ENCODE results near the gene EXOC3.

EXOC3 gene

DNA sequence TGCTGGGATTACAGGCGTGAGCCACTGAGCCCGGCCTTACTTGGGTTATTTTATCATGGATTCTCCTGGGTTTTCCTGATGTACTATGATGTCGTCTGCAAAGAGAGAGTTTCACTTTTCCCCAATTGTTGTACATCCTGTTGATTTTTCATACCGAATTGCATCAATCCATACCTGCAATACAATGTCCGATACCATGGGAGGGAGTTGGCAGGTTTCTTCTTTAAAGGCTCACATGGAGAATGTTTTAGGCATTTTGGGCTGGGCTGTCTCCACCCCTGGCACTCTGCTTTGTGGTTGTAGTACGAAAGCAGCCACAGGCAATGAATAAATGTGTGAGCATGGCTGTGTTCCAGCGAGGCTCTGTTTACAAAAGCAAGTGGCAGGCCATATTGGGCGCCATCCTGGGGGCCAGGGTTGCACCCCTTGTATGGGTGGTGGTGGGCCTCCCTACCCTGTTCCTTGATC, 35.1 kb upstream of the EXOC3 start:
- DNase-seq: peak; percentile 6

DNA sequence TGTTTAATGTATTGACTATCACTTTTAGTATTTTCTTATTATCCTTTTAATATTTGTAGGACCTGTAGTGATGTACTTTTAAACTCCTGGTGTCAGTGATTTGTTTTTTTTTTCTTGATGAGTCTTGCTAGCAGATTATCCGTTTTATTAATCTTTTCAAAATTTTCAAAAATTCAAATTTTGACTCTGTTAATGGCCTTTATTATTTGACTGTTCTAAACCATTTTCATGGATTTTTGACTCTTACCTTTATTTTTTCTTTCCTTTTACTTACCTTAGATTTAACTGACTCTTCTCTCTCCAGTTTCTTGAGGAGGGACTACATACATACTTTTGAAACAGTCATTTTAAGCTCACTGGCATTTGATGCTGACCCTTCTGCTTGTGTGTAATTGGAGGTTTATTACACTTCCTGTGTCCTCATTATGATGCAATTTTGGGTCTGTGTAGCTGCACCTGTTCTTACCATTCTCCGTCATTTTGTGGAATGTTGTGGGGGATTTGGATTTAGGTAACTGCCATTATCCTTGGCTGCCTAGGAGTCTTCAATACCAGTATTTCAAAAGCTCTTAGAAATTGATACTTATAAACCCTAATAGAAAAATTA, 32.0 kb upstream of the EXOC3 start:
- no peak for DNase-seq

DNA sequence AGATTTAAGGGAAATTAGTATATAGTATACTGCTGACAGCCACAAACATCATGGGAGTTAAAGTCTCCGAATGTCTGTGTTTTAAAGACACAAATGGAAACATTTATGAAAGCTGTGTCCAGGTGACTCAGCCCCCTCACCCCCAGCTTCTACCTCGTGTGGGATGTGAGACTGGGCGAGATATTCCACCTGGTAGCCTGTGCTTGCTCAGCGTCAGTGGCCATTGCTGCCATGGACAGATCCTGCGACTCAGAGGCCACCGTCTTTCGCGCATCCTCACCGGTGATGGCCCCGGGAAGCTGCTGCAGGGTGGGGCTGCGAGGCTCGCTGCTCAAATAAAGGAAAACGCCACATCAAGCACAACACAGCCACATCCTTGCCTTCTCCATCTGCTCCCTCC, 31.2 kb upstream of the EXOC3 start:
- peak; percentile 12 for DNase-seq

DNA sequence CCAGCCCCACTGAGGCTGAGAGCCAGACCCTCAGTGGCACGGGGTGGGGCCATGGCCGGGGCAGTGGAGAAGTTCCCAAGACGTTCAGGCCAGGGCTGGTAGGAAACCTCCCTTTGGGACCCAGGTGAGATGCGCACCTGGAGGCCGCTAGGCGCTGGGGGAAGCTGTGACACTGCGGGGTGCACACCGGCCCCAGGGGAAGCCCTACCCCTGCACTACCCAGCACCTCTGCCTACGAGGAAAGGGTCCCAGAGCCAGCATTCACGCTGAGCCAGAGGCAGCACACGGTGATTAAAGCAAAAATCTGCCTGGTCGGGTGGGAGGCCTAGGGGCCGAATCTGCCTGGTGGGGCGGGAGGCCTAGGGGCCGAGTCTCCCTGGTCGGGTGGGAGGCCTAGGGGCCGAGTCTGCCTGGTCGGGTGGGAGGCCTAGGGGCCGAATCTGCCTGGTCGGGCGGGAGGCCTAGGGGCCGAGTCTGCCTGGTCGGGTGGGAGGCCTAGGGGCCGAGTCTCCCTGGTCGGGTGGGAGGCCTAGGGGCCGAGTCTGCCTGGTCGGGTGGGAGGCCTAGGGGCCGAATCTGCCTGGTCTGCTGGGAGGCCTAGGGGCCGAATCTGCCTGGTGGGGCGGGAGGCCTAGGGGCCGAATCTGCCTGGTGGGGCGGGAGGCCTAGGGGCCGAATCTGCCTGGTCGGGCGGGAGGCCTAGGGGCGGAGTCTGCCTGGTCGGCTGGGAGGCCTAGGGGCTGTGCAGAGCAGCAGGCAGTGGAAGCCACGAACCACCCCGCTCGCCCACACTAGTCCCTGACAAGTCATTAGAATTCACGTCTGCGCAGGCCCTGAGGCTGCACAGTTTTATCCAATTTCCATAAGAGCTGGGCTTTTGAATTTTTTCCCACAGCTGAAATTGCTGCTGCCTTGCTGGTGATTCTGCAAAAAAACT, 27.7 kb upstream of the EXOC3 start:
- DNase-seq: peak; percentile 90

DNA sequence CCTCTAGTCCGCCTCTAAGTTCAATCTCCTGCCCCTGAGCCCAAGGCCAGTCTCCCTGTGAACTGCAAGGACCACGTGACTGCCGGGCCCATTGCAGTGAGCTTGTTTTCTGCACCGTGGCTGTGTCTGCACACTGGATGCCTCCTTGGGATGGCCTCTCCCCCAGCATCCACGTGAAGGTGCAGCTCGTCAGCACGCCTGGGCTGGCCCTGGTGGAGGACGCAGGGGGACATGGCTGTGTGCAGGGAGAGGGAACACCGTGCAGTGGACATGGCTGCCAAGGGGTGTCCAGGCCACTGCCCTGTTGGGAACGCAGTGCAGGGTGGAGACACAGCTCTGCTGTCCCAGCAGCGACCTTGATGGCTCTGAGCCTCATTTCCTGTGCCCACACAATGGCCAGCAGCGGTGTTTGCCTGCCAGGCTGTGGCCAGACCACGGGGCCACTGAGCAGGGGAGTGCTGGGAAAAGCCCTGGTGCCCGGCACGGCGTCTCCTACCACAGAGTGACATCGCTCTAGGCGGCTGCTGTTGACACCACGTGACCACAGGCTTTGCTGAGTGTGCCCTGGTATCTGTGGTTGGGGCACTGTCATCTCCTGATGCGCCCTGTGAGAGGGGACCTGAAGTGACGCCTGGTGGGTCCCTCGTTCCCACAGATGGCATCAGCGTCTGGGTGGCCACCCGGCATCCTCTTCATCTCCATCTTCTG, 26.9 kb upstream of the EXOC3 start:
- no peak for DNase-seq

DNA sequence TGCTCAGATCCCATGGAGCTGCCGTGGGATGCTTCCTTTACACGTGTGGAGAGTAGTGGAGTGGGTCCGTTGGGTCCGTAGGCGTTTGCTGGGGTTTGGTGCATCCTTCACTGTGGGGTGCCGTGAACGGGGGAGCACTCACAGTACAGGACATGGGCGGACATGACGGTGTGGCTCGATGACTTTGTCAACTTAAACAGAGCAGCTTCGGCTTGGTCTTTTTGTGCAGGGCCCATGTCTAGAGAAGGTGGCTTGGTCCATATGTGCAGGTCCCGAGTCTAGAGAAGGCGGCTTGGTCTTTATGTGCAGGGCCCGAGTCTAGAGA, 26.4 kb upstream of the EXOC3 start:
- DNase-seq: peak; percentile 6

DNA sequence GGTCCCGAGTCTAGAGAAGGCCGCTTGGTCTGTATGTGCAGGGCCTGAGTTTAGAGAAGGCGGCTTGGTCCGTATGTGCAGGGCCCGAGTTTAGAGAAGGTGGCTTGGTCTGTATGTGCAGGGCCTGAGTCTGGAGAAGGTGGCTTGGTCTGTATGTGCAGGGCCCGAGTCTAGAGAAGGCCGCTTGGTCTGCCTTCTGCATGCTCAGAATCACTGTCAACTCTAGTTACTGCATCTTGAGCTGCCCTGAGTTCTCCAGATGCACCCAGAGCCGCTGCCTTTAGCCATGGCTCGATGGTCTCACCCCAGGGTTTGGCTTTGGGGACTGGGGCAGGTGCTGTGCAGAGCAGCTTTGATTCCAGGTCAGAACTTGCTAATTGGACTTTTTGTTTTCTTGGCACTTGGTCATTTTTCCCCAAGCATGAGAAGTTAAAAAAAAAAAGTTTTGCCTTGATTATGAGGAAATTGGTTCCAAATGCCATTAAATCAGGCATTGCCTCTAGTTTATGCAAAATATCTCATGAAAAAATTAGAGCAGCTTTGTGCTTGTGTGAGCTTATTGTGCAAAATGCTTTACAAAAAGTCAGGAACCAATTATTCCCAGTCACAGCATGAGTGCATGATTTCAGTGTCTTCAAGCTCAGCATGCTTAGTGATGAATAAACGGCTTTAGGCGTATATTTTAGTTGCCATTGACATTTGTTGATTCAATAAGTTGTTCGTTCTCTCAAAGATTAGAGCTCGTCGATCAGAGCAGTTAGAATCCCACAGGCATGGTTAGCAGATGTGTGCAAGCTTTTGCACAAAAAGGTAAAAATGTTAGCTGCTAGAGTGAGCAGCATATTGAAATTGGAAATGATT, 25.4 kb upstream of the EXOC3 start:
- DNase-seq: peak; percentile 11

DNA sequence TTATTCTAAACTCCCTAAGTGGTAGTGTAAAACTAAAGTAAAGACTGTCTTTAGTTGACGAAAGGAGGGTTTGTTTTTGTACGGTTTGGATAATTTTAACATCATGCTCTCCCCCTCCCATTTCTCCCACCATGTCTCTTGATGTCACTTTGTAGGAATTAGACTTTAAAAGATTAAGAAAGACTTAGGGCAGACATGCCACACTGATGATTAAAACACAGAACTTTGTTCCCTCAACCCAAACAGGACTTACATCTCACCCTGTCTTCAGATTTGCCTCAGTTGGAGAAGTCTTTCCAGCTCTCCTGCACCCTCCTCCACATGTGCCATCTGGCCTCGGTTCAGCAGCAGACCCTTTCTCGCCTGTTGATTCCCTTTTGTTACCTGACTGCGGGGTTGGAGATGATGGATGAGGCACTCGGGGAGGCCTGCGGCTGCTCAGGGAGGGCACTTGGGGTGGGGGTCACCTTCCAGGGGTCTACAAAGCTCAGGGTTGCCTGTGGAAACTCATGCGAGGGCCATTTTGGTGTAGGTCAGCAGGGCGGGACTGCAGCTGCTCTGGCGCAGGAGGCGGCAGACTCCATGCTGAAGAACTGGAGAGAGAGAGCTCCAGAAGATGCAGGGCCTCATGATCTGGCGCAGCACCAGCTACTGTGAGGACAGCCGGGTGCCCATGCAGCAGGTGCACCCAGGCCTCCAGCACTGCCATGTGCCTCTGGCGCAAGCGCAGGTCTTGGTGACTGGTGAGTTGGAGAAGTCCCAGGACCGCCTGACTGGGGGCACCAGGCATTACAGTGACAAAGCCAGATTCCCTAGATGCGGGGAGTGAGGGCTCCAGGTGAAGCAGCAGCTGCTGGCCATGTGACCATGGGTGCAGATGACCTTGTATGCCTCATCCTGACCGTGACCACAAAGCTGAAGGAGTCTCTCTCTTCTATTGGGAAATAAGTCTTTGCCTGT, 24.5 kb upstream of the EXOC3 start:
- peak; percentile 70 for DNase-seq

DNA sequence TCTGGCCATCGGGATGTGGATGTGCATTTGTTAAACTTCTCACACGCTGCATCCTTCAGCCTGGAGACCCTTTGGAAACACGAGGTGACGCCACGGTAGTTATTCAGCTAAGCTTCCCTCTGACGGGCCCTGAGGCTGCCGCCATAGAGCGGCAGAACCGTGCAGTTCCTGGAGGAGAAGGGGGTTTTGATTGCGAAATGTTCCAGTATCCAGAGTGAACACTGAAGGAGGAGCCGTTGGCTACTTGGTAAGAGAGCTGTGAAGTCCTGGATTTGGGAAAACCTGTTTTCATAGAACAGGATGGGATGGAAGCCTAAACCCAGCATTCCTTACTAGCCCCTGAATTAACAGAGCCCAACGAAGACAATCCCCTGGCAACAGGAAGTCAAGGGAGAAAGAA, 23.0 kb upstream of the EXOC3 start:
- no peak for DNase-seq

DNA sequence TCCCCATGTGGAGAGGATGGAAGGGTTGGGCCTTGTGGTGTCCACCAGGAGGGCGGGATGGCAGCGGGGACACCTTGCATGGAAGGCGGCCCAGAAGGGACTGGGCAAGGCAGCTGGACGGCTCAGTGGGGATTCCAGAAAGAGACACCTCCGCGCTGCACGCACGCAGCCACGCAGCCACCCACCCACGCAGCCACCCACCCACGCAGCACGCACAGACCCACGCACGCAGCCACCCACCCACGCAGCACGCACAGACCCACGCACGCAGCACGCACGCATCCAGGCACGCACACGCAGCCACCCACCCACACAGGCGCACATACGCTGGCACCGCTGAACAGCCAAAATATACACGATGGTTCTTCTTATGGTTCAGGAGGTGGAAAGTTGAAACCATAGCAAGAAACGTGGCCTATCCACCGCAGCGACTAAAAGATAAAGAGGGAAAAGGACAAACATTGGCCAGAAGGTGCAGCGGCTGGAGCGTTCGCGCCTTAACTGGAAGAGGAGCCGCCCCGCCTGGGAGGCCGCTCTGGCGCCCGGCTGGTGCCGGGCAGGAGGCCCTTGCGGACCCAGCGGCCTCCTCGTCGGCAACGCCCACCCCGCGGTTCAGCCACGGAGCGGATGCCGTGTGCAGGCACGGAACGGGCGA, 22.2 kb upstream of the EXOC3 start:
- peak; percentile 15 for DNase-seq

DNA sequence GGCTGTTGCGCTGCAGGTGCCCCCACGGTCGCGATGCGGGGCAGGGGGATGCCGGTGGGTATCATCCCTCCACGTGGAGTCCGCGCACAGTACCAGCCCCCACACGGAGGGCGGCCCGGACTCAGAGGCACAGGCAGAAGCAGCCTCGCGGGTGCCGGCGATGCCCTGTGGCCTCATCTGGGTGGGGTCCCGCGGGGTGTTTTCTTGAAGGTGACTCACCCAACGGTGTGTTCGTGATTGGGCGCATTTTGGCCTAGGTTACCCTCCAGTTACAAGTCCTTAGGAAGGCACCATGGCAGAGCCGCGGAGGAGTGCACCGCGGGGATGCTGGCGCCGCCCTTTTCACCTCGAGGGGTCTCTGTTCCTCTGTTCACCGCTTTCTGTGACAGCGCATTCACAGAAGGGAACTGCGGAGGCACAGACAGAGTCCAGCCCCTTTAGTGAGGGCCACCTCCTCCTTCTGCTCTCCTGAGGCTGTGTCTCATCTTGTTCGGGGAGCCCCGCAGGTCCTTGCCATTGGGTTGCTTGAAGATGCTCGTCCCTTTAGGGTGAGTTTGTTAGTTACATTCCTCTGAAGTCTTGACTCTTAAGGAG, 21.6 kb upstream of the EXOC3 start:
- peak; percentile 17 for DNase-seq

DNA sequence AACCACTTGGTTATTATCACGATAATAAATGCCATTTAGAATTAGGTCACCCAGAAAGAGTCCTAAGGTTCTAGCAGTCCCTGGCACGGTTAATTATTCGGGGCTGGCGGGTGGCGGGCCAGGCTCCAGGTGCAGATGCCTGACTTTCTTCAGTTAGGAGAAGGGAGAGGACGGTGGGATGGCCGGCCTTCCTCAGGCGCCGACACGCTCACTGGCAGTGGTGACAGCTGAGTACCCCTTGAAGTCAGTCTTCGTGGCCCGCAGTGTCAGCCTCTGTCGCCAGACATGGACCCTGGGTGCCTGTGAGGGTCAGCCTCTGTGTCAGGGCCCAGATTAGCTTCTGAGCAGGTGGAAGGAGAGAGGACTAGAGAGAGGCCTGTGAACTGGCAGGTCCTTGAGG, 21.1 kb upstream of the EXOC3 start:
- peak; percentile 13 for DNase-seq

DNA sequence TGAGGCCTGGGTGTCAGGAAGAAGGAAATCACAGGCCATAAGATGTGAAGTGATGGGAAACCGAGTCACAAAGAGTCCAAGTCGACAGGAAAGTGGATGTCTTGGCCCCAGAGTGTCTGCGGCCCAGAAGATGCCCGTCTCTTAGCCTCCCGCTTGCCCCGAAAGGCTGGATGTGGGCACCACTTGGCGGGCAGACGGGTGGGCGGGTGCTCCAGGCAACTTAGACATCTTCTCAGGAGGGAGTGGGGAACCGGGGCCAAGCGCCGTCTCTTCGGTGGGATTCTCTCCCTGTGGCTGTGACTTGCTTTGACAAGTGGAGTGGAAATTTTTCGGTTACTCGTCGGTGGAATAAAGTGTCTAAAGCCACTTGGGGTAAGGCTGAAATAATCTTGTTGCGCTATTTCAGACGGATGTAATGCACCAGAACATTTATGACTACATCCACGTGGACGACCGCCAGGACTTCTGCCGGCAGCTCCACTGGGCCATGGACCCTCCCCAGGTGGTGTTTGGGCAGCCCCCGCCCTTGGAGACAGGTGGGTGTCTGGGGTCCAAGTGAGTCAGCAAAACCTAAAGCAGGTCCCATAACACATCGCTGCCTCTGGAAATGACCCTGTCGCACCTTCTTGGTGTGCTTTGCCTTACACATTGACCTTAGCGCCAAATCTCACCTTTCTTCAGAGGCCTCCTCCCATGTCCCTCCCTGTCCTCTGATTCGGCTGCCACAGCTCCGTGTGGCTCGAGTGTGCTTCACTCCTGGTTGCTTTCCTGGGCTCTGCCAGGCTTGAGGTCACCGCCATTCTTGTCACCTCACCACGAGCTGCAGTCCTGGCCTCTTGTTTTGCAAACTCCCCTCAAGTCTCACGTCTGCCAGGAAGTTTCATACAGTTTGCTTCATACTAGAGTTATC, 20.4 kb upstream of the EXOC3 start:
- peak; percentile 16 for DNase-seq

DNA sequence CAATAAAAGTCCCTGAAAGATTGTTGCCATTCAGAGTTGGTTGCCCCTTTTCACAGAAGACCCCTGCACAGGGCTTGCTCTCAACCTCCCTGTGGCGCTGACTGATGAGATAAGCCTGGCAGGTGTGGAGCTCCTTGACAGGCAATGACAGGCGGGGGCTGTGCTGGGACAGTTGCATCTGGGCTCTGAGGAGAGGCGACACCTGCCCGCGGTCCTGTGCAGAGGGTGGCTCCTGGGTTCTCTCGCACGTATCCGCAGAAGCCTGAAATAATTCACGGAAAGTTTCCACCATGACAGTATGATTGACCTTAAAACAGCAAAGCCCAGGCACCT, 19.8 kb upstream of the EXOC3 start:
- peak; percentile 9 for DNase-seq

DNA sequence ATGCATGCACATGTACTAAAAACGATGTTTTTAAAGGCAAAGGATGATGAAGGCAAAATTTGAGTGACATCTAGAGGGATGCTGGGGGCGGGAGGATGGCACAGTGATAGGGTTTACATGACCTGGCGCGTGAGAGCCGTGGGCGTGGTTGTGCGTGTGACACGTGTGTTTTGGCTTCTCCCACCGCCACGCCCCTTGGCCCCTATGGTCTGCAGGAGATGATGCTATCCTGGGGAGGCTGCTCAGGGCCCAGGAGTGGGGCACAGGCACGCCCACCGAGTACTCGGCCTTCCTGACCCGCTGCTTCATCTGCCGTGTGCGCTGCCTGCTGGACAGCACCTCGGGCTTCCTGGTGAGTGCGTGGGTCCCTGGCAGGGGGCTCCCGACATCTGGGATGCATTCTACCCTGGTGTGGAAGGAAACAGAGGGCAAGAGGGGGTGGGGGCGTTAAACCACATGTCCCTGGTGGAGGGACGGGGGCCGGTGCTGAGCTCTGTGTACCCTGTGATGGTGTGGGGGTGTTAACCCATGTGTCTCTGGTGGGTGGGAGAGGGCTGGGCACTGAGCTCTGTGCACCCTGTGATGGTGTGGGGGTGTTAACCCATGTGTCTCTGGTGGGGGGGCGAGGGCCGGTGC, 19.2 kb upstream of the EXOC3 start:
- peak; percentile 15 for DNase-seq

DNA sequence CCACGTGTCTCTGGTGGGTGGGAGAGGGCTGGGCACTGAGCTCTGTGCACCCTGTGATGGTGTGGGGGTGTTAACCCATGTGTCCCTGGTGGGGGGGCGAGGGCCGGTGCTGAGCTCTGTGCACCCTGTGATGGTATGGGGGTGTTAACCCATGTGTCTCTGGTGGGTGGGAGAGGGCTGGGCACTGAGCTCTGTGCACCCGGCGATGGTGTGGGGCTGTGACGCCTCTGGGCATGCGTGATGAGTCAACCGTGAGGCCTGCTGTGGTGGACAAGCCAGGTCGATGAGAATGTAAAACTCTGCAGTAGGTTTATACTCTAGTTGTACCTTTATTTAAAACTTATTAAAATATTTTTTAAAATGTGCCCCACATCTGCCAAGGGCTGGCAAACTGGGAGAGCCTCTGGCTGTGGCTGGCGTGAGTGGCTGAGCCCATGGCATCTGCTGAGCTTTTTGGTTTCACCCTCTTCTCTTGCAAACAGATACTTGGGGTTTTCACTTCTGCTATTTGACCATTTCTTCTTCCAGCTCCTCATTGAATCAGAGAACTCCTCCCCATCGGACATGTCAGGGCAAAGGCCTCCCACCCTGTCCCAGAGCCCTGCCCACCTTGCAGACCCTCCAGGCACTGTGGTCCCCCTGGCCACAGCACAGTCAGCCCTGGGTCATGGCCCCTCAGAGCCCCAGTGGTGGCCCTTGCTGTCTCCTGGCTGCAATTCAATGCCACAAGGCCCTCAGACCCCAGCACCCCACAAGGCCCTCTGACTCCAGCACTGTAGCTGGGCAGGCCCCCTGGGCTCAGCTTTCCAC, 18.5 kb upstream of the EXOC3 start:
- DNase-seq: peak; percentile 14

DNA sequence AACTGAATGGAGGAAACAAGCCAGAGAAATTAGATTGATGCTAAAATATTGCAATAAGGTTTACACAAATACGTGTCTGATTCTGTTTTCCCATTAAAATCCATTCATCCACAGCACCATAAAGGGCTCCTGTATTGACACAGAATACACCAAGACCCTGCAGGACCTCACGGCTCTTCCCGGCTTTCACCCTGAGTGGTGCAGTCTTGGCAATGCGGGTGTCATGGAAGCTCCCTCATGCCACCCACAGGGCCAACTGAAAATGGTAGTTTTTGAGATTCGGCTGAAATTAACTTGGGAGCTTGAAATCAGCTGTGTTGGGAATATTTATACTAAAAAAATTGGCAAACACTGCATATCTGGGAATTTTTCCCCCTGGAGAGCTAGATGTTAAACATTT, 17.3 kb upstream of the EXOC3 start:
- peak; percentile 21 for DNase-seq

DNA sequence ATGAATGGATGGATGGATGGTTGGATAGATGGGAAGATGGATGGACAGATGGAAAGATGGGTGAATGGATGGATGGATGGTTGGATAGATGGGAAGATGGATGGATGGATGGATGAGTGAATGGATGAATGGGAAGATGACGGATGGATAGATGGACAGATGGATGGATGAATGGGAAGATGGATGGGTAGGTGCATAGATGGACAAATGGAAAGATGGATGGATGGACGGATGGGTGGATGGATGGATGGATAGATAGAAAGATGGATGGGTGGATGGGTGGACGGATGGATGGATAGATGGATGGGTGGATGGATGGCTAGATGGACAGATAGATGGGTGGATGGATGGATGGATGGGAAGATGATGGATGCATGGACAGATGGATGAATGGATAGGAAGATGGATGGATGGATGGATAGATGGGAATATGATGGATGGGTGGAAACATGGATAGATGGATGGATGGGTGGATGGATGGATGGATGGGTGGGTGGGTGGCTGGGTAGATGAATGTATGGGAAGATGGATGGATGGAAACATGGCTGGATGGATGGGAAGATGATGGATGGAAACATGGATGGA, 16.5 kb upstream of the EXOC3 start:
- DNase-seq: no peak

Measured in right hindlimb (tissue), 1 donor.